Measurements from ENCODE around the gene TIMM17B. TPM values are rescaled to one million over a fixed set of nuclear protein-coding genes. Genes with fewer than 3 reads are reported as not detected.

TIMM17B gene
- total and polyA plus RNA-seq, 2 donors (not counting 1 experiment from before 2014, with no cell fraction given): 50.0 to 63.9 TPM

DNA sequence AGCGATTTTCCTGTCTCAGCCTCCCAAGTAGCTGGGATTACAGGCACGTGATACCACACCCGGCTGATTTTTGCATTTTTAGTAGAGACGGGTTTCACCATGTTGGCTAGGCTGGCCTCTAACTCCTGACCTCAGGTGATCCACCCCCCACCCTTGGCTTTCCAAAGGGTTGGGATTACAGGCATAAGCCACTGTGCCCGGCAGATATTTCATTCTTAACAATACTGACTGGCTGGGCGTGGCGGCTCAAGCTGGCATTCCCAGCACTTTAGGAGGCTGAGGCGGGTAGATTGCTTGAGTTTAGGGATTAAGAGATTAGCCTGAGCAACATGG is 1.5 kb upstream of the TIMM17B start:
- no peak overlapping the region for H3K4me2 ChIP-seq (replicated peaks; ENCODE audit: low read depth, low read length, poor library complexity, severe bottlenecking)
- H3K27ac ChIP-seq (ENCODE audit: low read length in 2 of 2): peak overlapping the region; percentile 16 to 94
- no peak overlapping the region for H3K4me3 Mint-ChIP-seq
- H2AFZ ChIP-seq (ENCODE audit: insufficient read depth, low read depth, low read length, poor library complexity, severe bottlenecking): no peak overlapping the region
- H3K27me3 ChIP-seq (replicated peaks in 1 of 4; ENCODE audit: control extremely low read depth in 1 of 4, control insufficient read depth in 3 of 4, insufficient read depth in 4 of 4, low read length in 3 of 4): no peaks in the 10 kb centered on the region
- peaks cover 2 to 24% of the 10 kb centered on the region in 2 experiments for H3K36me3 ChIP-seq (replicated peaks in 1 of 2; ENCODE audit: control extremely low read depth in 1 of 2, control insufficient read depth in 1 of 2, extremely low read depth in 1 of 2, insufficient read depth in 2 of 2, low read length in 1 of 2)
- no peak overlapping the region for H3K9ac ChIP-seq (ENCODE audit: low read length)
- H3K4me1 Mint-ChIP-seq: peaks cover 22% of the 10 kb centered on the region
- ATAC-seq (ENCODE audit: low read depth): no peak
- no peak overlapping the region for H3K4me3 ChIP-seq (ENCODE audit: control extremely low read depth in 1 of 5, extremely low read depth in 1 of 5, insufficient read depth in 1 of 5, low read depth in 2 of 5, low read length in 4 of 5)
- POLR2A ChIA-PET: interaction anchor here (1.7 kb wide), 1 partner anchor 359 kb away, joined by 6 read pairs; the partner anchor contains the start of gene TBC1D25
- WGBS (ENCODE audit: insufficient coverage): 85% methylated on average over 3 of the region's 8 CpGs
- no peaks in the 10 kb centered on the region for H3K9me3 Mint-ChIP-seq (ENCODE audit: insufficient read depth)
- H3K79me2 ChIP-seq (ENCODE audit: control insufficient read depth, insufficient read depth, low read length): peaks cover 31% of the 10 kb centered on the region
- TF ChIP-seq, protein P1, sequence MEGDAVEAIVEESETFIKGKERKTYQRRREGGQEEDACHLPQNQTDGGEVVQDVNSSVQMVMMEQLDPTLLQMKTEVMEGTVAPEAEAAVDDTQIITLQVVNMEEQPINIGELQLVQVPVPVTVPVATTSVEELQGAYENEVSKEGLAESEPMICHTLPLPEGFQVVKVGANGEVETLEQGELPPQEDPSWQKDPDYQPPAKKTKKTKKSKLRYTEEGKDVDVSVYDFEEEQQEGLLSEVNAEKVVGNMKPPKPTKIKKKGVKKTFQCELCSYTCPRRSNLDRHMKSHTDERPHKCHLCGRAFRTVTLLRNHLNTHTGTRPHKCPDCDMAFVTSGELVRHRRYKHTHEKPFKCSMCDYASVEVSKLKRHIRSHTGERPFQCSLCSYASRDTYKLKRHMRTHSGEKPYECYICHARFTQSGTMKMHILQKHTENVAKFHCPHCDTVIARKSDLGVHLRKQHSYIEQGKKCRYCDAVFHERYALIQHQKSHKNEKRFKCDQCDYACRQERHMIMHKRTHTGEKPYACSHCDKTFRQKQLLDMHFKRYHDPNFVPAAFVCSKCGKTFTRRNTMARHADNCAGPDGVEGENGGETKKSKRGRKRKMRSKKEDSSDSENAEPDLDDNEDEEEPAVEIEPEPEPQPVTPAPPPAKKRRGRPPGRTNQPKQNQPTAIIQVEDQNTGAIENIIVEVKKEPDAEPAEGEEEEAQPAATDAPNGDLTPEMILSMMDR (IDR thresholded peaks at IDR 0.05): no peak
- intact Hi-C loops (cut with micrococcal nuclease): loop anchor here (10.0 kb wide), 2 partner anchors 206 to 1064 kb away; partner anchors contain the start of gene ZNF81
- peaks cover 12 to 20% of the 10 kb centered on the region in 2 donors for H3K4me1 ChIP-seq (ENCODE audit: control insufficient read depth in 2 of 2, insufficient read depth in 2 of 2, low read length in 2 of 2)
- no peak overlapping the region for H3K27ac Mint-ChIP-seq
- H3K9me3 ChIP-seq (ENCODE audit: control extremely low read depth in 1 of 3, control insufficient read depth in 2 of 3, insufficient read depth in 1 of 3, low read length in 2 of 3): no peaks in the 10 kb centered on the region
- CTCF ChIA-PET: interaction anchor here (0.8 kb wide), 1 partner anchor 47 kb away, joined by 4 read pairs; no protein-coding TSS in a partner anchor
- H3K27me3 Mint-ChIP-seq: no peaks in the 10 kb centered on the region
- no peak for DNase-seq
- H4K20me1 ChIP-seq (ENCODE audit: control insufficient read depth, insufficient read depth, low read length, poor library complexity, severe bottlenecking): peaks cover 8% of the 10 kb centered on the region

DNA sequence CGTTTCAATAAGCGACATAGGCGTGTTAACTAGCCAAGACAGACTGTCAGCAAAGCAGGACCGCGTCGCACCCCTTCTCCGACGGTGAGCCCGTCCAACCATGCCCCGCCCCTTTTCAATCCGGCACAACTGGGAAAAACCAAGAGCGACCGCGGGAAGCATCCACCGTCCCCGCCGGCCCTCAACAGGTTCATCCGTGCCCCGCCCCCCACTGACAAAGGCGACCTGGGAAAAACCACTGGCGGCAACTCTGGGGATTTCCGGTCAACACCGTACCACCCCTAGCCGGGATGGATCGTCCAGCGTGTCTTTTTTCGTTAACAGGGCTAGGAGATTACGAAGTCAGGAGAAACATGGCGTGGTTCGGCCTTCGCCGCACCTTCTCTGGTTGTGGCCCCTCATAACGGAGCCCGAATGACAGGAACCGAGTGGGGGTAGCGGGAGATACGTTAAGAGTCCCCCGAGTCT is 377 bp downstream of the TIMM17B start:
- ATAC-seq (ENCODE audit: low read depth) (no peak), DNase-seq (peak; percentile 69)
- no peaks in the 10 kb centered on the region for H3K27me3 Mint-ChIP-seq
- H3K9me3 Mint-ChIP-seq (ENCODE audit: insufficient read depth): no peaks in the 10 kb centered on the region
- Histone ChIP-seq H3K9ac (ENCODE audit: low read length) (peak overlapping the region; percentile 93), H3K27ac (ENCODE audit: low read length in 2 of 2) (peak overlapping the region; percentile 93 to 94), H3K9me3 (ENCODE audit: control extremely low read depth in 1 of 3, control insufficient read depth in 2 of 3, insufficient read depth in 1 of 3, low read length in 2 of 3) (no peaks in the 10 kb centered on the region), H2AFZ (ENCODE audit: insufficient read depth, low read depth, low read length, poor library complexity, severe bottlenecking) (peak overlapping the region; percentile 74), H3K79me2 (ENCODE audit: control insufficient read depth, insufficient read depth, low read length) (peaks cover 31% of the 10 kb centered on the region), H3K27me3 (replicated peaks in 1 of 4; ENCODE audit: control extremely low read depth in 1 of 4, control insufficient read depth in 3 of 4, insufficient read depth in 4 of 4, low read length in 3 of 4) (no peaks in the 10 kb centered on the region), H3K4me1 (ENCODE audit: control insufficient read depth in 2 of 2, insufficient read depth in 2 of 2, low read length in 2 of 2) (peaks cover 12 to 21% of the 10 kb centered on the region in 2 donors), H3K4me2 (replicated peaks; ENCODE audit: low read depth, low read length, poor library complexity, severe bottlenecking) (peak overlapping the region; percentile 80), H4K20me1 (ENCODE audit: control insufficient read depth, insufficient read depth, low read length, poor library complexity, severe bottlenecking) (peaks cover 8% of the 10 kb centered on the region), H3K36me3 (replicated peaks in 1 of 2; ENCODE audit: control extremely low read depth in 1 of 2, control insufficient read depth in 1 of 2, extremely low read depth in 1 of 2, insufficient read depth in 2 of 2, low read length in 1 of 2) (peaks cover 2 to 13% of the 10 kb centered on the region in 2 experiments), H3K4me3 (ENCODE audit: control extremely low read depth in 1 of 5, extremely low read depth in 1 of 5, insufficient read depth in 1 of 5, low read depth in 2 of 5, low read length in 4 of 5) (peak overlapping the region; percentile 81 to 91 (median 86))
- TF ChIP-seq, protein P1 (IDR thresholded peaks at IDR 0.05): no peak
- no peak for TF ChIP-seq EZH2 (IDR thresholded peaks at IDR 0.05; ENCODE audit: borderline replicate concordance, insufficient read depth, low read depth, low read length, poor library complexity, severe bottlenecking)
- peak overlapping the region; percentile 89 for H3K4me3 Mint-ChIP-seq
- 1% methylated on average over 37 of the region's 38 CpGs for WGBS (ENCODE audit: insufficient coverage)
- peaks cover 22% of the 10 kb centered on the region for H3K4me1 Mint-ChIP-seq
- intact Hi-C loops (cut with micrococcal nuclease): loop anchor here (1.0 to 10.0 kb wide), 3 partner anchors 14 to 1062 kb away; partner anchors contain the start of genes SLC35A2 and ZNF81
- ChIA-PET POLR2A (interaction anchor here (0.6 to 1.7 kb wide), 8 partner anchors 15 to 105 kb away, joined by 4 to 15 read pairs (median 4); partner anchors contain the start of genes GRIPAP1, HDAC6, PIM2 and SLC35A2), CTCF (interaction anchor here (0.7 to 1.3 kb wide), 4 partner anchors 19 to 249 kb away, joined by 3 to 9 read pairs (median 6); no protein-coding TSS in a partner anchor)
- peak overlapping the region; percentile 94 for H3K27ac Mint-ChIP-seq

Data from B cell (primary cell).